Sigmoid colon (tissue), 7 donors: ENCODE results near the gene MYOZ1. TPM values are rescaled to one million over a fixed set of nuclear protein-coding genes. Genes with fewer than 3 reads are reported as not detected.
"Not testable (repeated sequence)": the region's sequence is repeated elsewhere in the genome, so short reads cannot be mapped to it uniquely, and the experiment has no call there.

Experiments
- DNase-seq: peaks from one replicate; pipeline ENCODE4 v3.0.0-alpha.2; 2019
- H3K27ac ChIP-seq, 4 donors: fragments of 200-600 bp; sonication (generic); one replicate each; pipeline ENCODE4 v1.5.1; 2016 to 2019; ENCODE audit warnings: mild to moderate bottlenecking in 1 of 4
- H3K27me3 ChIP-seq, 3 donors: fragments of 200-600 bp; sonication (generic); one replicate each; pipeline ENCODE4 v1.5.1; 2019; ENCODE audit warnings: mild to moderate bottlenecking in 1 of 3
- H3K36me3 ChIP-seq, 4 donors: fragments of 200-600 bp; sonication (generic); one replicate each; pipeline ENCODE4 v1.5.1; 2016 to 2019
- H3K4me1 ChIP-seq, 4 donors: fragments of 200-600 bp; sonication (generic); one replicate each; pipeline ENCODE4 v1.5.1; 2017 to 2019
- H3K4me3 ChIP-seq, 4 donors: fragments of 200-600 bp; sonication (generic); one replicate each; pipeline ENCODE4 v1.5.1; 2017 to 2019; ENCODE audit warnings: mild to moderate bottlenecking in 2 of 4, moderate library complexity in 1 of 4
- H3K9me3 ChIP-seq, 4 donors: fragments of 200-600 bp in 3 of 4; sonication (generic) in 3 of 4; one replicate each; pipeline versions ENCODE4 v1.5.1 to v1.6.1; 2013 to 2019
- EP300 ChIP-seq, 4 donors: sonication (generic); formaldehyde crosslinking; IDR thresholded peaks; one replicate each; pipeline ENCODE4 v1.6.1; 2017; ENCODE audit warnings: antibody characterized with exemption in 4 of 4
- POLR2A ChIP-seq, 2 donors: fragments of 450-650 bp; IDR thresholded peaks; one replicate each; pipeline ENCODE4 v1.6.1; 2016; ENCODE audit warnings: antibody characterized with exemption in 2 of 2, mild to moderate bottlenecking in 2 of 2, moderate library complexity in 2 of 2
- POLR2AphosphoS5 ChIP-seq, 4 donors: sonication (generic); formaldehyde crosslinking; IDR thresholded peaks; one replicate each; pipeline ENCODE4 v1.6.1; 2017; ENCODE audit warnings: antibody characterized with exemption in 4 of 4
- WGBS, 2 donors: extraction: QIAGEN DNeasy Blood & Tissue Kit; methylation state at CpG; one replicate each; pipeline ENCODE4 v1.1.7; 2013; 5-methylcytosine and 5-hydroxymethylcytosine counted together
- intact Hi-C: fragments of 100-400 bp; cut with DNase I; formaldehyde crosslinking; loops from one replicate; pipeline ENCODE4 v1.15.1; 2023
- polyA plus RNA-seq, 3 donors: library from polyadenylated mRNA; stranded (reverse); fragments of 200-250 nt; gene quantifications; one replicate each; pipeline ENCODE4 v1.2.3, GENCODE V29; 2013
- total RNA-seq, 4 donors: library from RNA; depleted of rRNA; stranded (reverse); fragments of >200 nt; gene quantifications; one replicate each; pipeline ENCODE4 v1.1.0, GENCODE V29; 2016
- TF ChIP-seq, protein P1 (sequence below), 4 experiments: fragments of 450-650 bp in 3 of 4; fragments of 200-600 bp in 1 of 4; IDR thresholded peaks; one replicate each; pipeline ENCODE4 v1.5.1; 2016 to 2019; ENCODE audit warnings: antibody characterized with exemption in 4 of 4, mild to moderate bottlenecking in 3 of 4, moderate library complexity in 2 of 4
- donor health status: healthy with polysubstance abuse.
- donor health status: Bipolar disorder and iron deficiency.
- donor health status: healthy.

MYOZ1 gene
- total and polyA plus RNA-seq, 7 donors, result 0.17 to 1.2 TPM; not detected in 5

DNA sequence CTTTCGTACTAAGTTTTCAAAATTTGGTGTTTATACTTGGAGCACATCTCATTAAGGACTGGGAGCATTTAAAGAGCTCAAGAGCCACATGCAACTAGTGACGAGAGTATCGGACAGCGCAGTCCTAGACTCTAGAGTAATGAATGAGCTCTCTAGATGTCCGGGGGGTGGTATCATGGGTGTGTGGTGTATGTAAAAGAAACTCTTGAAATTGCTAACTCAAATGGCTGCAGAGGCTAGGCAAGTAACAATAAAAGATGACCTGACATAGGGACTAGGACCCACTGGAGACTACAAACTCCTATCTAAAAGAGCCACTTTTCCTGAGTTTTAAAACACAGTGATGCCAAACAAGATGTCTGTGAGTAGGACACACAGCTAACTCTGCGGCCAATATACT is 14.0 kb downstream of the MYOZ1 start:
- intact Hi-C loops, result loop anchor here (2.0 kb wide), 1 partner anchor 54 kb away; no protein-coding TSS in a partner anchor
- Histone ChIP-seq H3K4me3 (no peak overlapping the region), H3K4me1 (peaks cover 0 to 15% (median 7%) of the 10 kb centered on the region in 4 donors), H3K9me3 (no peaks in the 10 kb centered on the region), H3K27me3 (no peaks in the 10 kb centered on the region), H3K36me3 (no peaks in the 10 kb centered on the region), H3K27ac (no peak overlapping the region)
- TF ChIP-seq, protein P1, sequence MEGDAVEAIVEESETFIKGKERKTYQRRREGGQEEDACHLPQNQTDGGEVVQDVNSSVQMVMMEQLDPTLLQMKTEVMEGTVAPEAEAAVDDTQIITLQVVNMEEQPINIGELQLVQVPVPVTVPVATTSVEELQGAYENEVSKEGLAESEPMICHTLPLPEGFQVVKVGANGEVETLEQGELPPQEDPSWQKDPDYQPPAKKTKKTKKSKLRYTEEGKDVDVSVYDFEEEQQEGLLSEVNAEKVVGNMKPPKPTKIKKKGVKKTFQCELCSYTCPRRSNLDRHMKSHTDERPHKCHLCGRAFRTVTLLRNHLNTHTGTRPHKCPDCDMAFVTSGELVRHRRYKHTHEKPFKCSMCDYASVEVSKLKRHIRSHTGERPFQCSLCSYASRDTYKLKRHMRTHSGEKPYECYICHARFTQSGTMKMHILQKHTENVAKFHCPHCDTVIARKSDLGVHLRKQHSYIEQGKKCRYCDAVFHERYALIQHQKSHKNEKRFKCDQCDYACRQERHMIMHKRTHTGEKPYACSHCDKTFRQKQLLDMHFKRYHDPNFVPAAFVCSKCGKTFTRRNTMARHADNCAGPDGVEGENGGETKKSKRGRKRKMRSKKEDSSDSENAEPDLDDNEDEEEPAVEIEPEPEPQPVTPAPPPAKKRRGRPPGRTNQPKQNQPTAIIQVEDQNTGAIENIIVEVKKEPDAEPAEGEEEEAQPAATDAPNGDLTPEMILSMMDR (IDR thresholded peaks at IDR 0.05), result no peak
- no peak for TF ChIP-seq POLR2A (IDR thresholded peaks at IDR 0.05)
- TF ChIP-seq POLR2AphosphoS5 (IDR thresholded peaks at IDR 0.05), result no peak
- no peak for TF ChIP-seq EP300 (IDR thresholded peaks at IDR 0.05)
- DNase-seq, result peak; percentile 4
- WGBS, 2 donors, result 96% methylated on average over 6 of the region's 6 CpGs

DNA sequence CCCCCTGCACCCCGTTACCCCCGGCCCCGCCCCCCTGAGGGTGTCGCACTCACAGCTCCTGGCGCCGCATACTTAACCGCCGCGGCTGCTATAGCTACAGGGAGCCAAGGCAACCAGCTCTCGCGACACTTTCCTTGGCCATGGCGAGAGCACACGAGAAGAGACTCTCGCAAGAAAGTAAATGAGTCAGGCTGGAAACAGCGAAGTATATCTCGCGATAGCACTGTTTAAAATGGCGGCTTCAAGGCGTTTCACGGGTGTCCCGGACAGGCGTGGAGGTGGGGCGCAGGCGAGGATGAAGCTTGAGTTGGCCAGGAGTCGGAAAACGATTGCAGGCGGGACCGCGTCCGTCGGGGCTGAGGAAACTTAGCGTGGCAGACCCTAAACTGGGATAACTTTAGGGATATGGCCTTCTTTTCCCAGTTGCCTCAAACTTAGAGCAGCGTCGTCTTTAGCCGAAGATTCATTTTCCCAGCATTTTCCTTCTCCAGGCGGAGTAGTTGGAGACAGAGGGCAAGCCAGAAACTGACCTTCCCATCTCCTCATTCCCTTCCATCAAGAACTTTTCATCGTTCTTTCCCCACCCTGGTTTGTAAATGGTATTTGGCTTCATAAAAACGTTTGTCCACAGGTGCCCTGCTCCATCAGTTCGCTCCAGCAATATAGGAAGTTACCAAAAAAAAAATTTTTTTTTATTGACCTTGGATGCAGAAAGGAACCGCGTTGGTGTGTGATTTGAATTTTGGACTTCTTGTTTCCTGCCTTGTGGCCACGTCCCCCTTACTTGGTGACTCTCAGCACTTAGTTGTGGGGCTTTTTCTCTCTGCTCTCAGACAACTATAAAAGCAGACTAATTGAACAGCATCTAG is 15.2 kb downstream of the MYOZ1 start:
- Histone ChIP-seq H3K36me3 (no peaks in the 10 kb centered on the region), H3K27me3 (no peaks in the 10 kb centered on the region), H3K4me1 (peaks cover 0 to 15% (median 7%) of the 10 kb centered on the region in 4 donors), H3K4me3 (peak overlapping the region; percentile 82 to 91 (median 85)), H3K27ac (peak overlapping the region; percentile 77 to 88 (median 80)), H3K9me3 (no peaks in the 10 kb centered on the region)
- TF ChIP-seq POLR2AphosphoS5 (IDR thresholded peaks at IDR 0.05), result peak; percentile 70 to 78 (median 75)
- TF ChIP-seq, protein P1 (IDR thresholded peaks at IDR 0.05), result no peak
- intact Hi-C loops, result loop anchor here (2.0 kb wide), 1 partner anchor 53 kb away; no protein-coding TSS in a partner anchor
- peak; percentile 98 for DNase-seq
- WGBS, 2 donors, result 0 to 2% methylated on average over 42 of the region's 42 CpGs

DNA sequence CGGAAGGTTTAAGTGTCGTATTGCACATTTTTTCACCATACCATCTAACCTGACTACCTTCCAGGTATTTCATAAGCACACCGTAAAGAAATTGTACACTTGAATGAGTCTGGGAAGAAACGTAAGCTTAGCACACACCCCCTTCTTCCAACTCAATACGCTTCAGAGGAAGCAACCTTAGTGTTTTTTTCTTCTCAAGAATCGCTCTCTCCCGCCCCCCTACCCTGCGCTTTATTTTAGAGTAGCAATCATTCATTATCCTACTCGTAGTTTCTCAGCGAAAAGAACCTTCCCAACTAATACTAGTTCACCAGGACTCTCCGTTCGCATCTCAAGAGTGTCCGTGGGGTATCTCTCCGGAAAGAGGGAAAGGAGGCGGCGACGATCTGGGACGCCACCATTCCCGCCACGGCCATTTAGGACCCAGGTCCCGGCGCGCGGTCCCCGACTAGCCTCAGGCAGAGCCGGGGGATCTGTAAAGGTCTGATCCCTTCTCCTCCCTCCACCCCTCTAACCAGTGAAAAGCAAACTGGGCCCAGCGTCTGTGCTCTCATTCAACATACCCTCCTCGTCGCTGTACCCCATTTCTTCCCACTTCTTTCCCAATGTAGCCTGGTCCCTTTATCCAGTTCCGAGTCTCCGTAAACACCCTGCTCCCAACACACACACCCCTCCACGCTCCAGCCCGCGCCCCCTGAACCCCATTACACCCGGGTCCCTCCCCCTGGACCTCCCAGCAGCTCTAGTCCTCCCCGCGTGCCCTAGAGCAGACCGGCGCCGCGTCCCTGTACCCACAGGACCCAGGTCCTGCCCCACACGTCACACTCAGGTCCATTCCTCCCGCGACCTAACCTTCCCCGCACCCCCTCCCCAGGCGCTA is 16.0 kb downstream of the MYOZ1 start:
- Histone ChIP-seq H3K4me3 (peak overlapping the region; percentile 82 to 91 (median 85)), H3K4me1 (peaks cover 0 to 15% (median 7%) of the 10 kb centered on the region in 4 donors), H3K36me3 (no peaks in the 10 kb centered on the region), H3K9me3 (no peaks in the 10 kb centered on the region), H3K27me3 (no peaks in the 10 kb centered on the region), H3K27ac (peak overlapping the region; percentile 77 to 88 (median 80))
- 1% methylated on average over 46 of the region's 46 CpGs for WGBS, 2 donors
- intact Hi-C loops, result no loop called here
- DNase-seq, result peak; percentile 72
- TF ChIP-seq, protein P1 (IDR thresholded peaks at IDR 0.05), result no peak
- no peak for TF ChIP-seq EP300 (IDR thresholded peaks at IDR 0.05)
- no peak for TF ChIP-seq POLR2AphosphoS5 (IDR thresholded peaks at IDR 0.05)
- TF ChIP-seq POLR2A (IDR thresholded peaks at IDR 0.05), result no peak

DNA sequence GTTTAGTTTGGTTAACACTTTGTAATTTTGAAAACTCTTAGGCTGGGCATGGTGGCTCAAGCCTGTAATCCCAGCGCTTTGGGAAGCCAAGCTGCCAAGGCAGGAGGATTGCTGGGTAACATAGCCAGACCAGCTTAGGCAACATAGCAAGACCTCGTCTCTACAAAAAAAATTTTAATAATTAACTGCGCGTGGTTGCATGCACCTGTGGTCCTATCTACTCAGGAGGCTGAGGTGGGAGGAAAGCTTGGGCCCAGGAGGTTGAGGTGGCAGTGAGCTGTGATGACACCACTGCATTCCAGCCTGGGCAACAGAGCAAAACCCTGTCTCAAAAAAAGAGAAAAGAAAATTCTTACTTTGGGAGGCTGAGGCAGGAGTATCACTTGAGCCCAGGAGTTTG is 18.2 kb downstream of the MYOZ1 start:
- TF ChIP-seq, protein P1 (IDR thresholded peaks at IDR 0.05), result no peak
- no peak for TF ChIP-seq POLR2A (IDR thresholded peaks at IDR 0.05)
- TF ChIP-seq EP300 (IDR thresholded peaks at IDR 0.05), result no peak
- no peak for TF ChIP-seq POLR2AphosphoS5 (IDR thresholded peaks at IDR 0.05)
- Histone ChIP-seq H3K9me3 (no peaks in the 10 kb centered on the region), H3K4me1 (peaks cover 0 to 15% (median 7%) of the 10 kb centered on the region in 4 donors), H3K27ac (no peak overlapping the region), H3K4me3 (no peak overlapping the region), H3K27me3 (no peaks in the 10 kb centered on the region), H3K36me3 (no peaks in the 10 kb centered on the region)
- DNase-seq, result peak; percentile 14
- intact Hi-C loops, result no loop called here
- WGBS, 2 donors, result 83 to 89% methylated on average over 4 of the region's 4 CpGs

DNA sequence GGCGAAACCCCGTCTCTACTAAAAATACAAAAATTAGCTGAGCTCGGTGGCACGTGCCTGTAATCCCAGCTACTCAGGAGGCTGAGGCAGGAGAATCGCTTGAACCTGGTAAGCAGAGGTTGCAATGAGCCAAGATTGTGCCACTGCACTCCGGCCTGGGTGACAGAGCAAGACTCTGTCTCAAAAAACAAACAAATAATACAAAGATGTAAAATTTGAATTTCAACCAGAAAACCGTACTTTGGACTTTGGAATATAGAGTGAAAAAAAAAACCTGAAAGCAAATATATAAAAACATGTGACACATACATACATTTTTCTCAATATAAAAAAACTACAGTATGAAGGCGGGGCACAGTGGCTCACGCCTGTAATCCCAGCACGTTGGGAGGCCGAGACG is 20.3 kb downstream of the MYOZ1 start:
- intact Hi-C loops, H3K4me3 ChIP-seq: not testable (repeated sequence)
- WGBS, 2 donors, result 47 to 81% methylated on average over 12 of the region's 12 CpGs

DNA sequence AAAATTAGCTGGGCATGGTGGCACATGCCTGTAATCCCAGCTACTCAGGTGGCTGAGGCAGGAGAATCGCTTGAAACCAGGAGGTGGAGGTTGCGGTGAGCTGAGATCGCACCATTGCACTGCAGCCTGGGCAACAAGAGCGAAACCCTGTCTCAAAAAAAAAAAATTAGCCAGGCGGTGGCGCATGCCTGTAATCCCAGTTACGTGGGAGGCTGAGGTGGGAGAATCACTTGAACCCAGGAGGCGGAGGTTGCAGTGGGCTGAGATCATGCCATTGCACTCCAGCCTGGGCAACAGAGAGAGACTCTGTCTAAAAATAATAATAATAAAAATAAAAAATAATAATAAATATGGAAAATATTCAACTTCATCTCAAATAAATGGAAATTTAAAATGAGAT is 24.1 kb downstream of the MYOZ1 start:
- H3K27ac ChIP-seq, DNase-seq: not testable (repeated sequence)

More for the DNA sequence above, 20.3 kb downstream of the MYOZ1 start:
- H3K27ac ChIP-seq, DNase-seq, H3K9me3 ChIP-seq, H3K4me1 ChIP-seq, H3K27me3 ChIP-seq, H3K36me3 ChIP-seq: not testable (repeated sequence)

More for the DNA sequence above, 24.1 kb downstream of the MYOZ1 start:
- H3K9me3 ChIP-seq, H3K27me3 ChIP-seq, H3K36me3 ChIP-seq, intact Hi-C loops, H3K4me3 ChIP-seq, H3K4me1 ChIP-seq: not testable (repeated sequence)
- WGBS, 2 donors, result 97 to 99% methylated on average over 8 of the region's 8 CpGs
